A549 (cell line): ENCODE results near the gene NOX3.

Experiments used
- EP300 ChIP-seq, 2 experiments: fragments of >200 bp; sonication (Bioruptor Twin); formaldehyde crosslinking; IDR thresholded peaks; 2 replicates in 1 of 2; 3 replicates in 1 of 2; pipeline ENCODE4 v1.6.1; 2016 to 2017
- HOXA7 ChIP-seq: fragments of 250-450 bp; sonication (Bioruptor Pico); IDR thresholded peaks from 2 replicates; pipeline ENCODE4 v1.5.0; 2020; ENCODE audit warnings: mild to moderate bottlenecking, moderate library complexity
- RFX5 ChIP-seq: fragments of 450-650 bp; IDR thresholded peaks from 2 replicates; pipeline ENCODE4 v1.7.1; 2014; ENCODE audit warnings: antibody characterized with exemption, mild to moderate bottlenecking, moderate library complexity
- ZC3H11A ChIP-seq: fragments of 450-650 bp; IDR thresholded peaks from 2 replicates; pipeline ENCODE4 v1.6.1; 2014; ENCODE audit warnings: antibody characterized with exemption, mild to moderate bottlenecking
- TF ChIP-seq, protein P1 (sequence below): fragments of >200 bp; sonication (Bioruptor Twin); formaldehyde crosslinking; IDR thresholded peaks from 3 replicates; pipeline ENCODE4 v1.5.1; 2016

DNA sequence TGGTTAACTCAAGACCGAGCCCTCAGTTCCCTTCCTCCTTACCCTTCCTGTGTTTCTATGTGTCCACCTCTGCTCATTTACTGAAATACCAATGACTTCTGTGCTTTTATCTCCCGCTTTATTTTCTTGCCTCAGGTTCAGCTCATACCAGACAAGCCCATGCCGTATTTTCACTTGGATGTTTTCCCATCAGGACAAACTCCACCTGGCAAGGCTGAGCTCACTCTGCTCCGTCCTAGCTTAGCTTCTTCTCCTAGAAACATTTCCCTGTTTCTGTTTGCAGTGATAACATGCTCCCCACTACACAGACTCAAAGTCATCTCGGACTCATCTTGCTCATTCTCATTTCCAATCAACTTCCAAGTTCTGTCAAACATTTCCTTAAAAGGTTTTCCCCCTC is 84.4 kb downstream of the NOX3 start:
- TF ChIP-seq EP300 (IDR thresholded peaks at IDR 0.05) (no peak), ZC3H11A (no peak), HOXA7 (no peak), RFX5 (no peak)
- TF ChIP-seq, protein P1, sequence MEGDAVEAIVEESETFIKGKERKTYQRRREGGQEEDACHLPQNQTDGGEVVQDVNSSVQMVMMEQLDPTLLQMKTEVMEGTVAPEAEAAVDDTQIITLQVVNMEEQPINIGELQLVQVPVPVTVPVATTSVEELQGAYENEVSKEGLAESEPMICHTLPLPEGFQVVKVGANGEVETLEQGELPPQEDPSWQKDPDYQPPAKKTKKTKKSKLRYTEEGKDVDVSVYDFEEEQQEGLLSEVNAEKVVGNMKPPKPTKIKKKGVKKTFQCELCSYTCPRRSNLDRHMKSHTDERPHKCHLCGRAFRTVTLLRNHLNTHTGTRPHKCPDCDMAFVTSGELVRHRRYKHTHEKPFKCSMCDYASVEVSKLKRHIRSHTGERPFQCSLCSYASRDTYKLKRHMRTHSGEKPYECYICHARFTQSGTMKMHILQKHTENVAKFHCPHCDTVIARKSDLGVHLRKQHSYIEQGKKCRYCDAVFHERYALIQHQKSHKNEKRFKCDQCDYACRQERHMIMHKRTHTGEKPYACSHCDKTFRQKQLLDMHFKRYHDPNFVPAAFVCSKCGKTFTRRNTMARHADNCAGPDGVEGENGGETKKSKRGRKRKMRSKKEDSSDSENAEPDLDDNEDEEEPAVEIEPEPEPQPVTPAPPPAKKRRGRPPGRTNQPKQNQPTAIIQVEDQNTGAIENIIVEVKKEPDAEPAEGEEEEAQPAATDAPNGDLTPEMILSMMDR = no peak
